Measurements from ENCODE around the gene ITGA1.

DNA sequence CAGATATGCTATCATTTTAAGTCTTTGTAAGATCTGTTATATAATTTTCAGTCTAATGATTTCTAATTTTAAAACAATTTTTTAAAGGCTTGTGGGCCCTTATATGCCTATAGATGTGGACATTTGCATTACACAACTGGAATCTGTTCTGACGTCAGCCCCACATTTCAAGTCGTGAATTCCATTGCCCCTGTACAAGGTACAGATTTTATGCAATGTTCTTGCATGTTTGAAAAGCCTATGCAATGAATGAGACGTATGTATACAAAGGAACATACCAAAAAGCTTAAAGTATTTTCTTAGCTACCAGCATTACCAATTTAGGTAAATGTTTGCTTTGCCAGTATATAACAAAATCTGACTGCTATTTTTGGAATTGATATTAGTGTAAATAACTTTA is 77.2 kb downstream of the ITGA1 start:
- TF ChIP-seq SIN3A (IDR thresholded peaks at IDR 0.05; ENCODE audit: borderline replicate concordance, insufficient read depth, low read depth, low read length) (no peak), CTCF (IDR thresholded peaks at IDR 0.05) (no peak), POLR2AphosphoS5 (IDR thresholded peaks at IDR 0.05; ENCODE audit: low read depth, low read length) (no peak)

Measured in Panc1 (cell line).